Smooth muscle cell (in vitro differentiated cells): ENCODE measurements around the gene TGFBR1. TPM values are rescaled to one million over a fixed set of nuclear protein-coding genes. Genes with fewer than 3 reads are reported as not detected.
"Not testable (repeated sequence)": the region's sequence is repeated elsewhere in the genome, so short reads cannot be mapped to it uniquely, and the experiment has no call there.

Experiments used
- DNase-seq: peaks from one replicate; lab custom pipeline; 2025; ENCODE audit not compliant: unreplicated experiment; lab: John Stamatoyannopoulos, UW
- H2AFZ ChIP-seq: fragments of 200-600 bp; sonication (generic); 2 replicates; pipeline ENCODE4 v1.6.0; 2016; ENCODE audit warnings: antibody characterized with exemption, low read depth, mild to moderate bottlenecking
- H3F3A ChIP-seq: fragments of 200-600 bp; sonication (generic); 2 replicates; pipeline ENCODE4 v1.6.0; 2017; ENCODE audit warnings: antibody characterized with exemption, low read depth
- H3K27ac ChIP-seq: fragments of 200-600 bp; sonication (generic); 2 replicates; pipeline ENCODE4 v1.5.1; 2016; ENCODE audit warnings: low read depth, mild to moderate bottlenecking
- H3K27me3 ChIP-seq: fragments of 200-600 bp; sonication (generic); 2 replicates; pipeline ENCODE4 v1.6.1; 2016; ENCODE audit warnings: low read depth, mild to moderate bottlenecking
- H3K36me3 ChIP-seq: fragments of 200-600 bp; sonication (generic); 2 replicates; pipeline ENCODE4 v1.5.1; 2016; ENCODE audit warnings: low read depth
- H3K4me1 ChIP-seq: fragments of 200-600 bp; sonication (generic); 2 replicates; pipeline ENCODE4 v1.5.1; 2016; ENCODE audit warnings: low read depth
- H3K4me2 ChIP-seq: fragments of 200-600 bp; sonication (generic); 2 replicates; pipeline ENCODE4 v1.6.0; 2016; ENCODE audit warnings: mild to moderate bottlenecking
- H3K4me3 ChIP-seq: fragments of 200-600 bp; sonication (generic); 2 replicates; pipeline ENCODE4 v1.5.1; 2016; ENCODE audit warnings: mild to moderate bottlenecking
- H3K79me2 ChIP-seq: fragments of 200-600 bp; sonication (generic); 2 replicates; pipeline ENCODE4 v1.6.0; 2016; ENCODE audit warnings: low read depth, mild to moderate bottlenecking
- H3K9ac ChIP-seq: fragments of 200-600 bp; sonication (generic); 2 replicates; pipeline ENCODE4 v1.6.0; 2016; ENCODE audit warnings: low read depth
- H3K9me3 ChIP-seq: fragments of 200-600 bp; sonication (generic); replicated peaks from 2 replicates; pipeline ENCODE4 v1.5.1; 2016; ENCODE audit warnings: low read depth
- H4K20me1 ChIP-seq: fragments of 200-600 bp; sonication (generic); 2 replicates; pipeline ENCODE4 v1.6.0; 2016; ENCODE audit warnings: low read depth
- WGBS: methylation state at CpG from one replicate; pipeline ENCODE4 v1.1.7; 2016; ENCODE audit warnings: low lambda C conversion rate; 5-methylcytosine and 5-hydroxymethylcytosine counted together
- polyA plus RNA-seq: library from polyadenylated mRNA; unstranded; fragments of >200 nt; fragmentation: Nextera tagmentation; extraction: Ambion mirVana; gene quantifications from 2 replicates; pipeline ENCODE4 v1.2.1, GENCODE V29; 2016
- total RNA-seq: library from RNA; depleted of rRNA; stranded (reverse); fragments of >200 nt; gene quantifications from 2 replicates; pipeline ENCODE4 v1.2.3, GENCODE V29; 2014
- TF ChIP-seq, protein P1 (sequence below): fragments of 200-600 bp; sonication (generic); IDR thresholded peaks from 2 replicates; pipeline ENCODE4 v1.5.1; 2017; ENCODE audit warnings: borderline replicate concordance, mild to moderate bottlenecking, antibody characterized with exemption; ENCODE audit not compliant: insufficient read depth, poor library complexity, severe bottlenecking

Gene TGFBR1
- total and polyA plus RNA-seq, 2 experiments from 2014 or later = 87.8 to 240 TPM

DNA sequence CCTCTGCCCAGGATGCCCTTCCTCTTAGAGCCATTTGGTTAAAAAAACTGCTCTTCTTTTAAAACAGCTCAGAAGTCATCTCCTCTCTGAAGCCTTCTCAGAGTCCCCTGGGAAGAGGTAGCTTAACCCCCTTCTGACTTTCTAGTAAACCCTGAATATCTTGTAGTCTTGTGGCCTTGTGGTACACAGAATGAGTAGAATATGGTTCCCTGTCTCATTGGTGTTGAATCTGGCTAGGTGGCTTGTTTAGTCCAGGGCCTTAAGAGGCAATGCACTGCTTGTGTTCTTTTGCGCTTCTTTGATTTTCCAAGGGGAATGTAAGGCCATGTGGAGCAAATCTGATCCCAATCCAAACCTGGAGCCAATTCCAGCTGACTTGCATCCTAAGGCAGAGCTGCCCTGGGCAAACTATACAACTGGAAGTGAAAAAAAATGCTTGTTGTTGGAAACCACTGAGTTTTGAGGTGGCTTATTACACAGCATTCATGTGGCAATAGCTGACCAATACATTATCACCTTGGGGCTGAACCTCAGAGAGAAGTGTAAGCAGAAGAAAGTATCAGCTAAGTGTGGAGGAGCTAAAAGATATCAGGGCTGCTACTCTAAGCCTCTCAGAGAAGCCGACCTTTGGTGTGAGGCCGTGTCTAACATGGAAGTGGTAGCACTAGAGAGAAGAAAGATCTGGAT, 85.8 kb downstream of the TGFBR1 start:
- TF ChIP-seq, protein P1, sequence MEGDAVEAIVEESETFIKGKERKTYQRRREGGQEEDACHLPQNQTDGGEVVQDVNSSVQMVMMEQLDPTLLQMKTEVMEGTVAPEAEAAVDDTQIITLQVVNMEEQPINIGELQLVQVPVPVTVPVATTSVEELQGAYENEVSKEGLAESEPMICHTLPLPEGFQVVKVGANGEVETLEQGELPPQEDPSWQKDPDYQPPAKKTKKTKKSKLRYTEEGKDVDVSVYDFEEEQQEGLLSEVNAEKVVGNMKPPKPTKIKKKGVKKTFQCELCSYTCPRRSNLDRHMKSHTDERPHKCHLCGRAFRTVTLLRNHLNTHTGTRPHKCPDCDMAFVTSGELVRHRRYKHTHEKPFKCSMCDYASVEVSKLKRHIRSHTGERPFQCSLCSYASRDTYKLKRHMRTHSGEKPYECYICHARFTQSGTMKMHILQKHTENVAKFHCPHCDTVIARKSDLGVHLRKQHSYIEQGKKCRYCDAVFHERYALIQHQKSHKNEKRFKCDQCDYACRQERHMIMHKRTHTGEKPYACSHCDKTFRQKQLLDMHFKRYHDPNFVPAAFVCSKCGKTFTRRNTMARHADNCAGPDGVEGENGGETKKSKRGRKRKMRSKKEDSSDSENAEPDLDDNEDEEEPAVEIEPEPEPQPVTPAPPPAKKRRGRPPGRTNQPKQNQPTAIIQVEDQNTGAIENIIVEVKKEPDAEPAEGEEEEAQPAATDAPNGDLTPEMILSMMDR = no peak
- 94% methylated on average over 3 of the region's 3 CpGs for WGBS

DNA sequence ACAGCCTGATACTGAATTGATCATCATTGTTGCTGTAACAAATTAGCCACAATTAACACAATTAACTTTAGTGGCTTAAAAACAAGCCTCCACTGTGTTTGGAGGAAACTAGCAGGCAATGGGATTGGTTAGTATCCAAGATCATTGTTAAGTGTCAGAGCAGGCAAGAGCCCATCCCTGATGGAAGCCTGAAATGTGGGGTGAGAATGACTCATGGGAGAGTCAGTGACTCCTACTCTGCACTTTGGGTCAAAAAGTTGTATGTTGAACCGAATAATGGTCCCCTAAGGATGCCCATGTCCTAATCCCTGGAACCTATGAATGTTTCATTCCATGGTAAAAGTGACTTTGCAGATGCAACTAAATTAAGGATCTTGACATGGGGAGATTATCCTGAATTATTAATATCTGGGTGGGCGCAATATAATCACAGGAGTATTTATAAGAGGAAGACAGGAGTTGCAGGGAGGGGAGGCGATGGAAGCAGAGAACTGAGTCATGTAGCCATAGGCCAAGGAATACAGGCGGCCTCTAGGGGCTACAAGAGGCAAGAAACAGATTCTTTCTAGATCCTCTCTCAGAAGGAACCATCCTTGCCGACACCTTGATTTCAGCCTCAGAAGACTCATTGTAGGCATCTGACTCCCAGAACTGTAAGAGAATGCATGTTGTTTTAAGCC, 88.0 kb downstream of the TGFBR1 start:
- 77% methylated on average over 5 of the region's 5 CpGs for WGBS
- H3K9ac ChIP-seq = no peak overlapping the region
- no peak for DNase-seq
- no peaks in the 10 kb centered on the region for H3K79me2 ChIP-seq
- H3K4me2 ChIP-seq = no peak overlapping the region
- H3K27ac ChIP-seq = no peak overlapping the region
- no peaks in the 10 kb centered on the region for H3K27me3 ChIP-seq
- no peaks in the 10 kb centered on the region for H4K20me1 ChIP-seq
- no peaks in the 10 kb centered on the region for H3K36me3 ChIP-seq
- H3K4me1 ChIP-seq = no peaks in the 10 kb centered on the region
- no peak overlapping the region for H3K4me3 ChIP-seq
- TF ChIP-seq, protein P1 = no peak
- no peaks in the 10 kb centered on the region for H3F3A ChIP-seq
- no peak overlapping the region for H2AFZ ChIP-seq
- H3K9me3 ChIP-seq = no peaks in the 10 kb centered on the region

More for the DNA sequence above, 85.8 kb downstream of the TGFBR1 start:
- H3K27me3 ChIP-seq = peaks cover 5% of the 10 kb centered on the region
- H3K4me3 ChIP-seq = no peak overlapping the region
- no peak for DNase-seq
- H3F3A ChIP-seq = no peaks in the 10 kb centered on the region
- no peaks in the 10 kb centered on the region for H3K79me2 ChIP-seq
- no peak overlapping the region for H3K4me2 ChIP-seq
- H4K20me1 ChIP-seq = no peaks in the 10 kb centered on the region
- no peaks in the 10 kb centered on the region for H3K36me3 ChIP-seq
- no peaks in the 10 kb centered on the region for H3K9me3 ChIP-seq
- H3K9ac ChIP-seq = no peak overlapping the region
- no peak overlapping the region for H3K27ac ChIP-seq
- no peaks in the 10 kb centered on the region for H3K4me1 ChIP-seq
- H2AFZ ChIP-seq = no peak overlapping the region

DNA sequence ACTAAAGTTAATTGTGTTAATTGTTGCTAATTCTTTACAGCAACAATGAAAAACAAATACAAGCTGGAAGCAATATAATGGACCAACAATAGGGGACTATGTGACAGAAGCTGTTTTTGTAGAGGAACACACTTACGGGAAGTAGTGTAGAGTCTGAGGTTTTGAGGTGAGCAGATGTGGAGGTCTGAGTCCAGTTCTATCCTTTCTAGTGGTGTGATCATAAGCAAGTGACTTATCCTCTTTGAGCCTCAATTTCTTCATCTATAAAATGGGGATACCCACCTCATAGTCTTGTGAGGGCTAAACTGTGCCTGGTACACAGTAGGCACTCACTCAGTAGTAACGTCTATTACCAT, 88.5 kb downstream of the TGFBR1 start:
- no peak overlapping the region for H2AFZ ChIP-seq
- TF ChIP-seq, protein P1 = no peak
- H4K20me1 ChIP-seq = no peaks in the 10 kb centered on the region
- no peaks in the 10 kb centered on the region for H3K27me3 ChIP-seq
- H3K27ac ChIP-seq = no peak overlapping the region
- no peaks in the 10 kb centered on the region for H3K9me3 ChIP-seq
- no peak for DNase-seq
- H3K4me1 ChIP-seq = no peaks in the 10 kb centered on the region
- H3K9ac ChIP-seq = no peak overlapping the region
- H3K79me2 ChIP-seq = no peaks in the 10 kb centered on the region
- 80% methylated on average over 2 of the region's 2 CpGs for WGBS
- no peak overlapping the region for H3K4me3 ChIP-seq
- no peak overlapping the region for H3K4me2 ChIP-seq
- H3F3A ChIP-seq = no peaks in the 10 kb centered on the region
- no peaks in the 10 kb centered on the region for H3K36me3 ChIP-seq

DNA sequence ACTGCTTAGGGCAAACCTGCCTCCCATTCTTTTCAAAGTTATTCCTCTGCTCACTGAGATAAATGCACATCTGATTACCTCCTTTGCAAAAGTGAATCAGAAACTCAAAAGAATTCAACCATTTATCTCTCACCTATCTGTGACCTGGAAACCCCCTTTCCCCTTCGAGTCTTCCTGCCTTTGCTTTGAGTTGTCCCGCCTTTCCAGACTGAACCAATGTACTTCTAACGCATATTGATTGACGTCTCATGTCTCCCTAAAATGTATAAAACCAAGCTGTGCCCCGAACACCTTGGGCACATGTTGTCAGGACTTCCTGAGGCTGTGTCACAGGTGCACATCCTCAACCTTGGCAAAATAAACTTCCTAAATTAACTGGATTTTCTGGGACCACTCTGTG, 91.6 kb downstream of the TGFBR1 start:
- not testable (repeated sequence) for H3F3A ChIP-seq, H3K79me2 ChIP-seq, DNase-seq, H4K20me1 ChIP-seq, H3K27me3 ChIP-seq, H3K9ac ChIP-seq, H3K9me3 ChIP-seq, H3K4me3 ChIP-seq, H2AFZ ChIP-seq, H3K27ac ChIP-seq, H3K4me1 ChIP-seq, H3K4me2 ChIP-seq, H3K36me3 ChIP-seq
- WGBS = 93% methylated on average over 5 of the region's 5 CpGs
